Measurements from ENCODE around the gene CAPN5.

Gene CAPN5

GRCh38 chr11:77069336-77069968 lies 2.7 kb downstream of the CAPN5 start:
- no peak overlapping the region for H3K4me3 ChIP-seq (ENCODE audit: low read length)
- no peak for DNase-seq (ENCODE audit: low read depth)
- TF ChIP-seq CTCF (IDR thresholded peaks at IDR 0.05; ENCODE audit: insufficient read depth, low read depth, low read length, missing control alignments), result no peak

GRCh38 chr11:77069969-77070582 lies 3.3 kb downstream of the CAPN5 start:
- no peak overlapping the region for H3K4me3 ChIP-seq (ENCODE audit: low read length)
- no peak for TF ChIP-seq CTCF (IDR thresholded peaks at IDR 0.05; ENCODE audit: insufficient read depth, low read depth, low read length, missing control alignments)
- DNase-seq (ENCODE audit: low read depth), result no peak

- no peak for DNase-seq (ENCODE audit: low read depth)
- no peak overlapping the region for H3K4me3 ChIP-seq (ENCODE audit: low read length)
- no peak for TF ChIP-seq CTCF (IDR thresholded peaks at IDR 0.05; ENCODE audit: insufficient read depth, low read depth, low read length, missing control alignments)
Observed at GRCh38 chr11:77071077-77071476, 4.3 kb downstream of the CAPN5 start.

- no peak for TF ChIP-seq CTCF (IDR thresholded peaks at IDR 0.05; ENCODE audit: insufficient read depth, low read depth, low read length, missing control alignments)
- no peak for DNase-seq (ENCODE audit: low read depth)
- no peak overlapping the region for H3K4me3 ChIP-seq (ENCODE audit: low read length)
Observed at GRCh38 chr11:77071671-77072605, 5.2 kb downstream of the CAPN5 start.

- no peak overlapping the region for H3K4me3 ChIP-seq (ENCODE audit: low read length)
- no peak for DNase-seq (ENCODE audit: low read depth)
- no peak for TF ChIP-seq CTCF (IDR thresholded peaks at IDR 0.05; ENCODE audit: insufficient read depth, low read depth, low read length, missing control alignments)
Observed at GRCh38 chr11:77072851-77073327, 6.1 kb downstream of the CAPN5 start.

- TF ChIP-seq CTCF (IDR thresholded peaks at IDR 0.05; ENCODE audit: insufficient read depth, low read depth, low read length, missing control alignments), result peak; percentile 24
- no peak overlapping the region for H3K4me3 ChIP-seq (ENCODE audit: low read length)
- DNase-seq (ENCODE audit: low read depth), result peak; percentile 58
Observed at GRCh38 chr11:77073328-77074001, 6.7 kb downstream of the CAPN5 start.

All from epithelial cell of esophagus (primary cell).